Panc1 (cell line): ENCODE data around the gene ZBTB9. TPM values are rescaled to one million over a fixed set of nuclear protein-coding genes. Genes with fewer than 3 reads are reported as not detected.

ENCODE experiments used
- ATAC-seq: fragments of 200-7000 bp; cut with Tn5 transposase; 2 replicates; pipeline ENCODE4 v1.9.1; 2020; ENCODE audit warnings: mild to moderate bottlenecking, moderate library complexity
- BruUV-seq: library from RNA; stranded (reverse); fragments of 400-500 nt; replicated peaks from 2 replicates; lab custom pipeline; 2021; lab: Mats Ljungman, UMichigan
- CTCF ChIA-PET: fragments of 300-600 bp; sonication (Branson Sonifier 250); formaldehyde crosslinking; loops from one replicate; lab custom pipeline; 2022; ENCODE audit warnings: antibody characterized with exemption; lab: Charles Lee
- POLR2A ChIA-PET: fragments of 300-600 bp; sonication (Branson Sonifier 250); formaldehyde crosslinking; loops from one replicate; lab custom pipeline; 2022; ENCODE audit warnings: antibody characterized with exemption; lab: Charles Lee
- DNase-seq: peaks from one replicate; pipeline ENCODE4 v3.0.0-alpha.2; 2010; ENCODE audit warnings: low read depth, low spot score
- H3K27ac ChIP-seq: 2 replicates; pipeline ENCODE4 v1.5.1; 2011; ENCODE audit warnings: mild to moderate bottlenecking, low read length, inconsistent platforms
- H3K27me3 ChIP-seq: fragments of 200-500 bp; sonication (Bioruptor generic); 2 replicates; pipeline ENCODE4 v1.6.0; 2014; ENCODE audit warnings: low read length, inconsistent platforms; ENCODE audit not compliant: control insufficient read depth, insufficient read depth
- H3K36me3 ChIP-seq: fragments of 200-500 bp; sonication (Bioruptor generic); 2 replicates; pipeline ENCODE4 v1.5.1; 2014; ENCODE audit warnings: inconsistent platforms, mild to moderate bottlenecking, low read length, moderate library complexity; ENCODE audit not compliant: control insufficient read depth, insufficient read depth
- H3K4me1 ChIP-seq: 2 replicates; pipeline ENCODE4 v1.5.1; 2011; ENCODE audit warnings: inconsistent platforms, mild to moderate bottlenecking, low read length, moderate library complexity; ENCODE audit not compliant: control insufficient read depth, insufficient read depth
- H3K4me3 ChIP-seq, 2 experiments: 2 replicates each; pipeline ENCODE4 v1.5.1; 2011 to 2012; ENCODE audit warnings: low read depth in 2 of 2, low read length in 2 of 2, mild to moderate bottlenecking in 2 of 2, inconsistent platforms in 1 of 2, moderate library complexity in 1 of 2
- H3K9me3 ChIP-seq: fragments of 200-500 bp; sonication (Bioruptor generic); 2 replicates; pipeline ENCODE4 v1.5.1; 2014; ENCODE audit warnings: low read depth, mild to moderate bottlenecking, inconsistent platforms, low read length, moderate library complexity; ENCODE audit not compliant: control insufficient read depth, insufficient read depth
- POLR2AphosphoS5 ChIP-seq: IDR thresholded peaks from 2 replicates; pipeline ENCODE4 v1.6.1; 2012; ENCODE audit warnings: mild to moderate bottlenecking, low read depth, low read length, moderate library complexity
- SIN3A ChIP-seq: IDR thresholded peaks from 2 replicates; pipeline ENCODE4 v1.6.1; 2012; ENCODE audit warnings: low read depth, mild to moderate bottlenecking, low read length, moderate library complexity, borderline replicate concordance; ENCODE audit not compliant: insufficient read depth
- TCF7L2 ChIP-seq: IDR thresholded peaks from 2 replicates; pipeline ENCODE4 v1.6.1; 2011; ENCODE audit warnings: mild to moderate bottlenecking, low read depth, low read length, inconsistent platforms
- in situ Hi-C: cut with HindIII; loops from 2 replicates; pipeline ENCODE4 v1.10.0; 2016; ENCODE audit warnings: low sequenced_read_pairs, low pct_unique_long_range_greater_than_20kb
- intact Hi-C: fragments of 100-400 bp; cut with micrococcal nuclease; formaldehyde crosslinking; loops from one replicate; pipeline ENCODE4 v1.10.0; 2022; ENCODE audit not compliant: unreplicated experiment
- total RNA-seq: library from RNA; stranded (reverse); gene quantifications from one replicate; pipeline ENCODE4 v1.2.1, GENCODE V29; 2021; ENCODE audit not compliant: unreplicated experiment
- TF ChIP-seq, protein P1 (sequence below): fragments of 450-650 bp; IDR thresholded peaks from 2 replicates; pipeline ENCODE4 v1.5.1; 2017; ENCODE audit warnings: mild to moderate bottlenecking
- TF ChIP-seq, protein P2 (sequence below), 2 experiments: IDR thresholded peaks; 2 replicates each; pipeline ENCODE4 v1.6.1; 2011 to 2012; ENCODE audit warnings: low read depth in 2 of 2, control low read depth in 1 of 2, low read length in 1 of 2, mild to moderate bottlenecking in 1 of 2, moderate library complexity in 1 of 2; ENCODE audit not compliant: insufficient read depth in 1 of 2

The ZBTB9 gene
- total RNA-seq, 1 experiment from 2014 or later = 17.6 TPM

DNA sequence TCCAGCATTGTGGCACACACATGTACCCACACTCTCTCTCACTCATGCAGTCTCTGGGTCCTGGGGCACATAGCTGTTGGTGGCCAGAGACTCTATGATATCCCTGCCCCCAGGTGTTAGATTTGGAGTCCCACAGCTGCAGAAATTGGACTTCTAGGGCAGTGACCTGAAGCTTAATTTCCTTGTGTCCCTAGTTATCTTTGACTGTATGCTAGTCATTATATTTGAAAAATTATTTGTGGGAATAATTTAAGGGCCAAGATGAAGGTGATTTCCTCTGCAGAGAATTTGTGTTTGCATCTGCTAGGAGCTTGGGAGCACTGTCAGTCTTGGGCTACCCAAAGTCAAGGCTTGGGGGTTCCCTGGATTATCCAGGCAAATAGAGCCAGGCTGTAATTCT is 50.1 kb downstream of the ZBTB9 start:
- H3K4me1 ChIP-seq = peaks cover 4% of the 10 kb centered on the region; the same call in 1 of the 2 replicates
- no peaks in the 10 kb centered on the region for H3K27me3 ChIP-seq
- BruUV-seq = no TSS peak
- DNase-seq (no peak), ATAC-seq (no peak)
- H3K9me3 ChIP-seq = no peaks in the 10 kb centered on the region
- no peaks in the 10 kb centered on the region for H3K36me3 ChIP-seq
- TF ChIP-seq, protein P1, sequence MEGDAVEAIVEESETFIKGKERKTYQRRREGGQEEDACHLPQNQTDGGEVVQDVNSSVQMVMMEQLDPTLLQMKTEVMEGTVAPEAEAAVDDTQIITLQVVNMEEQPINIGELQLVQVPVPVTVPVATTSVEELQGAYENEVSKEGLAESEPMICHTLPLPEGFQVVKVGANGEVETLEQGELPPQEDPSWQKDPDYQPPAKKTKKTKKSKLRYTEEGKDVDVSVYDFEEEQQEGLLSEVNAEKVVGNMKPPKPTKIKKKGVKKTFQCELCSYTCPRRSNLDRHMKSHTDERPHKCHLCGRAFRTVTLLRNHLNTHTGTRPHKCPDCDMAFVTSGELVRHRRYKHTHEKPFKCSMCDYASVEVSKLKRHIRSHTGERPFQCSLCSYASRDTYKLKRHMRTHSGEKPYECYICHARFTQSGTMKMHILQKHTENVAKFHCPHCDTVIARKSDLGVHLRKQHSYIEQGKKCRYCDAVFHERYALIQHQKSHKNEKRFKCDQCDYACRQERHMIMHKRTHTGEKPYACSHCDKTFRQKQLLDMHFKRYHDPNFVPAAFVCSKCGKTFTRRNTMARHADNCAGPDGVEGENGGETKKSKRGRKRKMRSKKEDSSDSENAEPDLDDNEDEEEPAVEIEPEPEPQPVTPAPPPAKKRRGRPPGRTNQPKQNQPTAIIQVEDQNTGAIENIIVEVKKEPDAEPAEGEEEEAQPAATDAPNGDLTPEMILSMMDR = no peak
- no peak for TF ChIP-seq POLR2AphosphoS5
- no peak for TF ChIP-seq TCF7L2
- TF ChIP-seq, protein P2, sequence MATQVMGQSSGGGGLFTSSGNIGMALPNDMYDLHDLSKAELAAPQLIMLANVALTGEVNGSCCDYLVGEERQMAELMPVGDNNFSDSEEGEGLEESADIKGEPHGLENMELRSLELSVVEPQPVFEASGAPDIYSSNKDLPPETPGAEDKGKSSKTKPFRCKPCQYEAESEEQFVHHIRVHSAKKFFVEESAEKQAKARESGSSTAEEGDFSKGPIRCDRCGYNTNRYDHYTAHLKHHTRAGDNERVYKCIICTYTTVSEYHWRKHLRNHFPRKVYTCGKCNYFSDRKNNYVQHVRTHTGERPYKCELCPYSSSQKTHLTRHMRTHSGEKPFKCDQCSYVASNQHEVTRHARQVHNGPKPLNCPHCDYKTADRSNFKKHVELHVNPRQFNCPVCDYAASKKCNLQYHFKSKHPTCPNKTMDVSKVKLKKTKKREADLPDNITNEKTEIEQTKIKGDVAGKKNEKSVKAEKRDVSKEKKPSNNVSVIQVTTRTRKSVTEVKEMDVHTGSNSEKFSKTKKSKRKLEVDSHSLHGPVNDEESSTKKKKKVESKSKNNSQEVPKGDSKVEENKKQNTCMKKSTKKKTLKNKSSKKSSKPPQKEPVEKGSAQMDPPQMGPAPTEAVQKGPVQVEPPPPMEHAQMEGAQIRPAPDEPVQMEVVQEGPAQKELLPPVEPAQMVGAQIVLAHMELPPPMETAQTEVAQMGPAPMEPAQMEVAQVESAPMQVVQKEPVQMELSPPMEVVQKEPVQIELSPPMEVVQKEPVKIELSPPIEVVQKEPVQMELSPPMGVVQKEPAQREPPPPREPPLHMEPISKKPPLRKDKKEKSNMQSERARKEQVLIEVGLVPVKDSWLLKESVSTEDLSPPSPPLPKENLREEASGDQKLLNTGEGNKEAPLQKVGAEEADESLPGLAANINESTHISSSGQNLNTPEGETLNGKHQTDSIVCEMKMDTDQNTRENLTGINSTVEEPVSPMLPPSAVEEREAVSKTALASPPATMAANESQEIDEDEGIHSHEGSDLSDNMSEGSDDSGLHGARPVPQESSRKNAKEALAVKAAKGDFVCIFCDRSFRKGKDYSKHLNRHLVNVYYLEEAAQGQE (IDR thresholded peaks at IDR 0.05; ENCODE audit: insufficient read depth in 1 of 2, low read depth in 2 of 2, low read length in 1 of 2) = no peak
- no peak for TF ChIP-seq SIN3A
- intact Hi-C loops = no loop called here
- ChIA-PET POLR2A (interaction anchor here (0.7 kb wide), 1 partner anchor 9 kb away, joined by 7 read pairs; no protein-coding TSS in a partner anchor), CTCF (interaction anchor here (2.0 kb wide), 1 partner anchor 8 kb away, joined by 12 read pairs; no protein-coding TSS in a partner anchor)
- in situ Hi-C loops = no loop called here
- no peak overlapping the region for H3K27ac ChIP-seq
- no peak overlapping the region for H3K4me3 ChIP-seq

DNA sequence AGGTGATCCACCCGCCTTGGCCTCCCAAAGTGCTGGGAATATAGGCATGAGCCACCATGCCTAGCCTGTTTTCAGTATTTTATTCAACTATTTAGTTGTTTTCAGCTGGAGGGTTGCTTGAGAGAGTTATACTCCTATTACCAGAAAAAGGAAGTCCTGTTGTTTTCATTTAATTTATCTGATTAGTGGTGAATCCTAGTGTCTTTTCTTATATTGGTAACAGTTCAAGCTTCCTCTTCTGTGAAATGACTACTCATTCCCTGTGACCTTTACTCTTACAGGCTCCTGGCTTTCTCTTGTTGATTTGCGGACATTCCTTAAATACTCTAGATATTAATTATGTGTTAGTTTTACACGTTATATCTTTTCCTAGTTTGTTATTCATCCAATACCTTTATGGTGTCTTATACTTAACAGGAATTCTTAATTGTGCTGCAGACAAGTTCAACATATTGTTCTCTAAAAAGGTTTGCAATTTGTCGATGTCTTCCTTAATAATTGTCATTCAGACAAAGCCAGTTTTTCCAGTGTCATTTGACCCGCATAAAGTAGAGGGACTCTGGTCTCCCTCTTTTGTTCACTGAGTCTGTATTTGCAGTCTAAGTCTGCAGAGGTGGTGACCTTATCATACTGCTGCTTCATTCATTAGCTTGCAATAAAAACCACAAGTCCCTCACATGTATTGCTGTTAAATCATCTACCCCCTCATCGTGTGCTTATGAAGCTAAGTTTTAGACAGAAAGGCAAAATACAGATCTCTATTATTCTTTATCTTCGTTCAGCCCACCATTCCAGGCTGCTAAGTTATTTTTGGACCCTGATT is 51.4 kb downstream of the ZBTB9 start:
- Histone ChIP-seq H3K4me3 (no peak overlapping the region), H3K27ac (no peak overlapping the region), H3K27me3 (no peaks in the 10 kb centered on the region), H3K4me1 (peaks cover 4% of the 10 kb centered on the region; the same call in 1 of the 2 replicates), H3K9me3 (no peaks in the 10 kb centered on the region), H3K36me3 (no peaks in the 10 kb centered on the region)
- in situ Hi-C loops = no loop called here
- no TSS peak for BruUV-seq
- no peak for TF ChIP-seq TCF7L2
- TF ChIP-seq, protein P2 (IDR thresholded peaks at IDR 0.05; ENCODE audit: insufficient read depth in 1 of 2, low read depth in 2 of 2, low read length in 1 of 2) = no peak
- TF ChIP-seq SIN3A = no peak
- no peak for TF ChIP-seq POLR2AphosphoS5
- TF ChIP-seq, protein P1 = no peak
- ChIA-PET POLR2A (no interaction called here), CTCF (no interaction called here)
- intact Hi-C loops = no loop called here
- ATAC-seq (no peak), DNase-seq (no peak)
